ENCODE results near the gene ALDH1A1. TPM values are rescaled to one million over a fixed set of nuclear protein-coding genes. Genes with fewer than 3 reads are reported as not detected.

ALDH1A1 gene
- total and polyA plus RNA-seq, 2 of the 8 experiments (the other 6 are each of a cell fraction or from before 2014, with no cell fraction given): 0.50 to 0.82 TPM

- no peak overlapping the region for H2AK5ac ChIP-seq (ENCODE audit: low read depth, low read length)
- TF ChIP-seq NRF1 (IDR thresholded peaks at IDR 0.05; ENCODE audit: low read depth, low read length): no peak
- no peak for TF ChIP-seq GABPA (IDR thresholded peaks at IDR 0.05; ENCODE audit: borderline replicate concordance, insufficient read depth, low read length)
- no peak for TF ChIP-seq KDM4A (IDR thresholded peaks at IDR 0.05; ENCODE audit: low read depth, low read length, severe bottlenecking)
- TF ChIP-seq EZH2 (IDR thresholded peaks at IDR 0.05; ENCODE audit: low read depth, low read length, severe bottlenecking): no peak
- TF ChIP-seq SP4 (IDR thresholded peaks at IDR 0.05; ENCODE audit: low read length): no peak
- no peak for TF ChIP-seq CHD1 (IDR thresholded peaks at IDR 0.05; ENCODE audit: low read depth, low read length)
- TF ChIP-seq SIN3A (conservative IDR thresholded peaks at IDR 0.05 in 1 of 2, IDR thresholded peaks at IDR 0.05 in 1 of 2; ENCODE audit: low read depth in 1 of 2, low read length in 2 of 2): no peak
- TF ChIP-seq GTF2F1 (IDR thresholded peaks at IDR 0.05; ENCODE audit: borderline replicate concordance, low read depth, low read length): no peak
- TF ChIP-seq RFX5 (IDR thresholded peaks at IDR 0.05; ENCODE audit: borderline replicate concordance, low read depth, low read length): no peak
- TF ChIP-seq CREB1 (IDR thresholded peaks at IDR 0.05): no peak
- no peak for TF ChIP-seq SIRT6 (IDR thresholded peaks at IDR 0.05; ENCODE audit: low read length)
- TF ChIP-seq BRCA1 (IDR thresholded peaks at IDR 0.05; ENCODE audit: low read depth, low read length): no peak
- no peak for TF ChIP-seq TAF1 (IDR thresholded peaks at IDR 0.05; ENCODE audit: low read depth, low read length)
- TF ChIP-seq TAF7 (optimal IDR thresholded peaks at IDR 0.05; ENCODE audit: borderline replicate concordance, low read depth, low read length): no peak
- TF ChIP-seq BACH1 (IDR thresholded peaks at IDR 0.05; ENCODE audit: low read length): no peak
- TF ChIP-seq SUZ12 (IDR thresholded peaks at IDR 0.05; ENCODE audit: low read length): no peak
These were observed 32.9 kb upstream of the ALDH1A1 start for GRCh38 chr9:72985746-72986145.

More at GRCh38 chr9:72985746-72986145, 32.9 kb upstream of the ALDH1A1 start:
- Histone ChIP-seq H4K91ac (replicated peaks; ENCODE audit: insufficient read length, low read length) (no peak overlapping the region), H3K27me3 (replicated peaks in 1 of 4; ENCODE audit: control insufficient read depth in 3 of 4, extremely low read depth in 1 of 4, insufficient read depth in 3 of 4, low read length in 3 of 4) (no peaks in the 10 kb centered on the region), H3K79me2 (ENCODE audit: control insufficient read depth in 1 of 2, insufficient read depth in 2 of 2, low read length in 2 of 2) (no peaks in the 10 kb centered on the region), H4K20me1 (replicated peaks in 1 of 2; ENCODE audit: control insufficient read depth in 1 of 2, insufficient read depth in 2 of 2, low read length in 2 of 2) (no peaks in the 10 kb centered on the region), H3K27ac (ENCODE audit: low read depth, low read length) (no peak overlapping the region), H4K8ac (ENCODE audit: extremely low read depth, insufficient read depth, low read length) (no peak overlapping the region), H3K23me2 (ENCODE audit: low read depth, low read length) (no peaks in the 10 kb centered on the region), H3K14ac (ENCODE audit: insufficient read length) (no peak overlapping the region), H3K4me2 (ENCODE audit: insufficient read depth in 1 of 2, low read depth in 2 of 2, low read length in 2 of 2) (no peak overlapping the region), H2BK5ac (ENCODE audit: low read depth, low read length) (no peak overlapping the region), H4K5ac (ENCODE audit: insufficient read length, low read depth, low read length) (no peak overlapping the region), H3K9me3 (ENCODE audit: insufficient read depth in 2 of 2, low read depth in 1 of 2, low read length in 1 of 2) (no peaks in the 10 kb centered on the region), H3K4me1 (replicated peaks in 1 of 4; ENCODE audit: control insufficient read depth in 3 of 4, insufficient read depth in 4 of 4, low read length in 3 of 4) (no peaks in the 10 kb centered on the region), H2BK20ac (ENCODE audit: low read length) (no peak overlapping the region), H2BK12ac (ENCODE audit: low read depth, low read length) (no peak overlapping the region), H3K56ac (replicated peaks; ENCODE audit: insufficient read length, low read depth, low read length) (no peak overlapping the region), H3K23ac (ENCODE audit: insufficient read length) (no peak overlapping the region), H3K4ac (replicated peaks; ENCODE audit: insufficient read length, low read depth, low read length) (no peak overlapping the region), H2AFZ (ENCODE audit: low read length) (no peak overlapping the region), H3K9ac (replicated peaks in 1 of 4; ENCODE audit: extremely low read depth in 1 of 4, low read depth in 3 of 4, low read length in 3 of 4) (no peak overlapping the region), H3K18ac (ENCODE audit: extremely low read depth, low read length) (no peak overlapping the region), H2BK15ac (ENCODE audit: low read length) (no peak overlapping the region), H3K36me3 (ENCODE audit: control insufficient read depth in 2 of 4, insufficient read depth in 4 of 4, low read length in 3 of 4) (no peaks in the 10 kb centered on the region), H3K79me1 (ENCODE audit: low read depth, low read length) (no peaks in the 10 kb centered on the region), H2BK120ac (replicated peaks; ENCODE audit: low read depth, low read length) (no peak overlapping the region), H3K4me3 (ENCODE audit: extremely low read depth in 1 of 4, insufficient read depth in 2 of 4, low read depth in 3 of 4, low read length in 4 of 4) (no peak overlapping the region)
- WGBS, 2 experiments (ENCODE audit: extremely low coverage in 1 of 2, insufficient coverage in 1 of 2, insufficient read length in 1 of 2, insufficient replicate concordance in 2 of 2, low coverage in 1 of 2, low lambda C conversion rate in 2 of 2, missing lambda C conversion rate in 1 of 2): 95% methylated on average over 3 of the region's 3 CpGs; no CpG with 5 or more reads in 1 of the 2 experiments
- ChIA-PET CTCF (ENCODE audit: partially characterized antibody) (interaction anchor here (0.7 kb wide), 1 partner anchor 8 kb away, joined by 3 read pairs; no protein-coding TSS in a partner anchor), POLR2A (ENCODE audit: partially characterized antibody) (no interaction called here)
- no peak for FAIRE-seq
- DNase-seq (ENCODE audit: low read depth in 1 of 2, low spot score in 2 of 2): no peak

Data from H1 (cell line).